ENCODE results near the gene YIF1A.

The YIF1A gene

GRCh38 chr11:66324664-66325063, 35.7 kb upstream of the YIF1A start:
- POLR2A ChIA-PET = no interaction called here

More at GRCh38 chr11:66324664-66325063, 35.7 kb upstream of the YIF1A start:
- CTCF ChIA-PET = interaction anchor here (1.4 to 2.7 kb wide), 2 partner anchors 13 to 15 kb away, joined by 3 to 19 read pairs; no protein-coding TSS in a partner anchor
- H3K36me3 ChIP-seq (ENCODE audit: control insufficient read depth in 2 of 2, insufficient read depth in 1 of 2, low read length in 2 of 2) = no peaks in the 10 kb centered on the region
- H3K4me1 ChIP-seq (ENCODE audit: control insufficient read depth, insufficient read depth, low read length) = no peaks in the 10 kb centered on the region
- no peaks in the 10 kb centered on the region for H3K9me3 ChIP-seq (ENCODE audit: control insufficient read depth, insufficient read depth, low read depth, low read length)
- TF ChIP-seq ZSCAN18 (tag by site-specific recombination; IDR thresholded peaks at IDR 0.05) (no peak), SCRT2 (tag by site-specific recombination; IDR thresholded peaks at IDR 0.05) (no peak), ZNF23 (tag by site-specific recombination; IDR thresholded peaks at IDR 0.05; ENCODE audit: borderline replicate concordance) (no peak), SP7 (tag by site-specific recombination; IDR thresholded peaks at IDR 0.05) (no peak), HOXC10 (CRISPR knock-in tag; IDR thresholded peaks at IDR 0.05) (no peak), ZNF341 (tag by site-specific recombination; IDR thresholded peaks at IDR 0.05; ENCODE audit: low read depth) (no peak), ZNF692 (tag by site-specific recombination; IDR thresholded peaks at IDR 0.05) (no peak), ZNF596 (tag by site-specific recombination; IDR thresholded peaks at IDR 0.05) (no peak), ZNF292 (tag by site-specific recombination; IDR thresholded peaks at IDR 0.05; ENCODE audit: borderline replicate concordance, low read depth) (no peak), PRDM2 (tag by site-specific recombination; IDR thresholded peaks at IDR 0.05; ENCODE audit: borderline replicate concordance) (no peak), REST (tag by site-specific recombination; IDR thresholded peaks at IDR 0.05) (no peak), ZNF704 (tag by site-specific recombination; IDR thresholded peaks at IDR 0.05) (no peak), ZNF610 (tag by site-specific recombination; IDR thresholded peaks at IDR 0.05; ENCODE audit: borderline replicate concordance) (no peak), ZNF488 (tag by site-specific recombination; IDR thresholded peaks at IDR 0.05) (no peak), ZFP41 (tag by site-specific recombination; IDR thresholded peaks at IDR 0.05; ENCODE audit: borderline replicate concordance) (no peak), TCF7L2 (IDR thresholded peaks at IDR 0.05; ENCODE audit: borderline replicate concordance, low read depth, low read length) (no peak)
- H3K27ac ChIP-seq (ENCODE audit: extremely low read depth, low read depth, low read length) = no peak overlapping the region
- H3K4me3 ChIP-seq (ENCODE audit: low read depth, low read length) = no peak overlapping the region

All from HEK293 (cell line).